Measurements from ENCODE around the gene CBFA2T3. TPM values are rescaled to one million over a fixed set of nuclear protein-coding genes. Genes with fewer than 3 reads are reported as not detected.
"Not testable (repeated sequence)": the region's sequence is repeated elsewhere in the genome, so short reads cannot be mapped to it uniquely, and the experiment has no call there.

The CBFA2T3 gene
- total RNA-seq, 1 experiment from 2014 or later = 0.03 TPM

- no peak for DNase-seq (ENCODE audit: low spot score)
These were observed 36.1 kb upstream of the CBFA2T3 start for GRCh38 chr16:89013111-89013510.

- no peak for DNase-seq (ENCODE audit: low spot score)
These were observed 35.6 kb upstream of the CBFA2T3 start for GRCh38 chr16:89012622-89012995.

GRCh38 chr16:89011909-89012621 lies 35.1 kb upstream of the CBFA2T3 start:
- no peak for DNase-seq (ENCODE audit: low spot score)

- no peak for DNase-seq (ENCODE audit: low spot score)
These were observed 33.4 kb upstream of the CBFA2T3 start for GRCh38 chr16:89010210-89010925.

GRCh38 chr16:89009343-89010209 lies 32.6 kb upstream of the CBFA2T3 start:
- DNase-seq (ENCODE audit: low spot score) = peak; percentile 26

GRCh38 chr16:89008796-89009195 lies 31.8 kb upstream of the CBFA2T3 start:
- DNase-seq (ENCODE audit: low spot score) = not testable (repeated sequence)

- no peak for DNase-seq (ENCODE audit: low spot score)
These were observed 30.6 kb upstream of the CBFA2T3 start for GRCh38 chr16:89007371-89008249.

- no peak for DNase-seq (ENCODE audit: low spot score)
These were observed 29.2 kb upstream of the CBFA2T3 start for GRCh38 chr16:89006036-89006752.

- DNase-seq (ENCODE audit: low spot score) = no peak
These were observed 28.4 kb upstream of the CBFA2T3 start for GRCh38 chr16:89005201-89006035.

- no peak for DNase-seq (ENCODE audit: low spot score)
These were observed 27.3 kb upstream of the CBFA2T3 start for GRCh38 chr16:89004209-89004831.

GRCh38 chr16:89003831-89004208 lies 26.8 kb upstream of the CBFA2T3 start:
- no peak for DNase-seq (ENCODE audit: low spot score)

- DNase-seq (ENCODE audit: low spot score) = no peak
These were observed 26.1 kb upstream of the CBFA2T3 start for GRCh38 chr16:89002851-89003830.

GRCh38 chr16:89002081-89002480 lies 25.1 kb upstream of the CBFA2T3 start:
- DNase-seq (ENCODE audit: low spot score) = not testable (repeated sequence)

GRCh38 chr16:89001117-89002027 lies 24.4 kb upstream of the CBFA2T3 start:
- DNase-seq (ENCODE audit: low spot score) = no peak

GRCh38 chr16:89000207-89000959 lies 23.4 kb upstream of the CBFA2T3 start:
- no peak for DNase-seq (ENCODE audit: low spot score)

All from HT-29 (cell line).